Anterior cingulate cortex (tissue), 58 donors: Measurements from ENCODE around the gene PCDH1.
A peak's percentile ranks its signal among the peaks of the same experiment; 100 is the strongest.
"Not testable (repeated sequence)": the region's sequence is repeated elsewhere in the genome, so short reads cannot be mapped to it uniquely, and the experiment has no call there.

ENCODE experiments used
- DNase-seq, 58 donors: peaks; one replicate each; lab custom pipeline; 2025; lab: John Stamatoyannopoulos, UW

PCDH1 gene

DNA sequence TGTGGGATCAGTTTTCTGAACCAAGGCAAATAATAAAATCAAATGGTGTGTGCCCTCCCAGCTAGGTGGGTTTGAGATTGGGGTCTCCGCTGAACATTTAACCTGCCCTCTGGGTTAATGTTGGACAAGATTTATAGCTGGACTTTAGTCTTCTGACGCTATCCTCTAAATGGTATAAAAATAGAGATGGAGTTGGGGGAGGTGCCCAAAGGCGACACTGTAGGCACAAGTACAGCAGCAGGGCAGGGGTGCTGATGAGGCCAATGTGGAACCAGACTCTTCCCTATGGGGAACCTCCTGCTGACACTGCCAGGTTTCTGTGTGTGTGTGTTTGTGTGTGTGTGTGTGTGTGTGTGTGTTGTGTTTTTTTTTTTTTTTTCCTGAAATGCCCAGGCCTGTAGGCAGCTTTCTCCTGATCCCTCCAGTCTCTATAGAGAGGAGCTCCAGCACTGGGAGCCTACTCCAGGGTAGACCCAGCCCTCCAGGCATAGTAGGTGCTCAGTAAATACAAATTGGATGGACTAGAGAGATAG lies 37.9 kb downstream of the PCDH1 start:
- DNase-seq: no peak

DNA sequence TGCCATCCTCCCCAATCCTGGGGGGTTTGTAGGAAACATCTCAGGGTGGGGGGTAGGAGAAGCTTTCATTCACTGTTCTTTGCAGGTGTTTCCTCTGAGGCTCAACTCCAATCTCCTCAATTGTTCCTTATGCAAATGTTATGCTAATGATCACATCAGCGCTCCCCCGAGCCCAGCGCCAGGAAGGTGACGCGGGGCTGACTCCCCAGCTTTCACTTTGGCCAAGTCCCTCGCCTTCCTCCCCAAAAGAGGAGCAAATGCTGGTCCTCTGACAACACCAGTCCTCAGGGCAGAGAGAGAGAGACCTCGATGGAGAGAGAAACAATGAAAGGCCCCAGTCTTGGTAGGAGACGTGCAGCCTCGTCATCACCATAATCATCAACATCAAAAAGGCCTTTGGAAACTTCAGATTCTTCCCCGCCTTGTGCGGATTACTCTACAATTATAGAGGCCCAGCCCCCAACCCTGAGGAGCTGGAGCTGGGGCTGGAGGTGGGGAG lies 39.1 kb downstream of the PCDH1 start:
- DNase-seq: no peak

GRCh38 chr5:141838326-141839014 lies 39.7 kb downstream of the PCDH1 start:
- DNase-seq: no peak

- DNase-seq: no peak
Observed at GRCh38 chr5:141835928-141836670, 42.1 kb downstream of the PCDH1 start.

DNA sequence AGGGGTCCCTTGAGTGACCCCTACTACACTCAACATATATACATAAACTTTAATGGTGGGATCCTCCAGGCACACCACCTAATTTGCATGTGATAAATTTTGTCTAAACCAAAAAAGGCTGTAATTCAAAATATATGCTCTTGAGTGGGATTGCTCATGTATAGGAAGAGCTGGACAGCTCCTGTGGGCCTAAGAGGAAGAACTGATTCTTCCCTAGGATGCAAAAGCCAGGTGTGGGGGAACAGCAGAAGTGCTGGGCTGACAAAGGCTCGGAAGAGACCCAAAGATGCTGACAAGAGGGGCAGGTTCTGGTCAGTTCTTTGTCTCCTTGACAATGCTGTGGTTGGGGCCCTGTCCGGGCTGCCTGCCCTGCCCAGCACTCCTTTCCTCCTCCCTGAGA lies 43.9 kb downstream of the PCDH1 start:
- DNase-seq: no peak

- no peak for DNase-seq
Observed at GRCh38 chr5:141832131-141832530, 46.1 kb downstream of the PCDH1 start.

DNA sequence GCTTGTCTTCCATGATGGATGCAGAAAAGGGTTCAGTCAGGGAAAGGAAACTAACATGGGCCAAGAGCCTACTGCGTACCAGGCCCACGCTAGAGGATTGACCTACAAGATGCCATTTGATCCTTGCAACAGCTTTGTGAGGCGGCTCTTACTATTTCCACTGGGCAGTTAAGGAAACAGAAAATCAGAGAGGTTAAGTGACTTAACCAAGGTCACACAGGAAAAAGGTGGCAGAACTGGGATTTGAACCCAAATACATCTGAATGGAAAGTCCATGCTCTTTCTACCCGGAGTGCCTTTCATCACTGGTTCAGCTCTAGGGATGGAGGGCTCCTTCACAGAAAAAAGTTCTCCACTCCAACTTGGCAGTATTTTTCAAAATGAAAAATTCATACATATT lies 50.0 kb downstream of the PCDH1 start:
- no peak for DNase-seq

GRCh38 chr5:141826674-141827073 lies 51.5 kb downstream of the PCDH1 start:
- peak in 6 of 58 donors; percentile 17 to 51 (median 30) for DNase-seq

GRCh38 chr5:141825791-141826560 lies 52.2 kb downstream of the PCDH1 start:
- DNase-seq: peak in 8 of 58 donors; percentile 9 to 35 (median 18)

DNA sequence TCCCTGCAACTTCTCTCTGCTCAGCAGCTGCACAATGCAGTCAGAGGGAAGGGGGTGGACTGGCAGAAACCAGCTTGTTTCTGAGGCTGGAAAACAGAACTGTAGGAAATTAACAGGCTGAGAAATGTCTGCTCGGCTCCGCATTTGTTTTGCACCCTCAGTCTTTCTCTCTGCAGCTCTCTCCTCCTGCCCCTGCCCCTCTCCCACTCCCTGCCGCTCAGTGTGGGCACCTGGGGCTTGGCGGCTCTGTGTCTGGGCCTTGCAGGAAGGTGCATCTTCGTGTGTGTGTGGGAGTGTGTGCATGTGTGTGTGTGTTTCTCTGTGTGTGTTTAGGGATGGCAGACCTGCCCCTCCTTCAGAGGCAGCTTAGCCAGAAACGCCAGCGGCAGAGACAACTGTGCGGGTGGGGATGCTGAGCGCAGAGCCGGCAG lies 53.0 kb downstream of the PCDH1 start:
- DNase-seq: peak in 37 of 58 donors; percentile 19 to 82 (median 57)

GRCh38 chr5:141824717-141825116 lies 53.5 kb downstream of the PCDH1 start:
- DNase-seq: no peak

GRCh38 chr5:141823056-141823455 lies 55.2 kb downstream of the PCDH1 start:
- DNase-seq: no peak

DNA sequence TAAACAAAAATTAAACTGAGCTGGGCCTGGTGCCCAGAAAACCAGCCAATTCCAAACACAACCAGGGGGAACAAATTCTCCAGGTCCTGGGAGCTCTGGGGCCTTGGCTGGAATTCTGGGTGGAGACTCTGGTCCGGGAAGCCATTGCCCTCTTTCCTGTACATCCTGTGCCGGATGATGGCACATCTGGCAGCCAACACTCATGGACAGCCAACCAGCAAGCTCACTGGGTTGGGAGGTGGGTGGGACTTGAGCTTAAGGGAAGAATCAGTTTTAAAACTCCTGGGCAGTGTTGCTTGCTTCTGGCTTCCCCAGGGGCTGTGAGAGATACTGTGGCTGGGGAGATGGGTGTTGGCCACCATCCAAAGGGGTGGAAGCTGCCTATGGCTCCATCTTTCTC lies 56.1 kb downstream of the PCDH1 start:
- peak in 11 of 58 donors; percentile 17 to 72 (median 30) for DNase-seq

DNA sequence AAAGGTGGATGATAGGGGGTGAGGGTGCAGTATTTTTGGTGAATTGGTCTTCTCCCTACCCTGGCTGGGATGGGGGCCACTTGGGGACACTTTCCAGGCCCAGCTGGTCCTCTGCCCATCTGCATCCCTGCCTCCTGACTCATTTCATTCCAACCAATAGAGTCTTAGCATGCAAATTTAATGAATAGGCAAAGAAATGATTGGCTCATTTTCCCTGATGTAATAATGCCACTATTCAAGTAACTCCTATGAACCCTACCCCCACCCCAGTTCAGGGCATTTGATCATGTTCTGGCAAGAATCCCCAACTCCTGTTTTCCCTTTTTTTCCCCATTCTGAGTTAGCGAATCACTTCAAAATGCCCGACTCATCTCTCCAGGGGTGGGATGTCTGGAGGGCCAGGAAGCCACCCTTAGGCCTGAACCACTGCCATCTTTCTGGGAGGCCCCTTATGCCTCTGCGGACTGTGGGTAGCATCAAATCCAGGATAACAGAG lies 56.7 kb downstream of the PCDH1 start:
- DNase-seq: peak in 44 of 58 donors; percentile 23 to 89 (median 57)

- DNase-seq: not testable (repeated sequence)
Observed at GRCh38 chr5:141820686-141821085, 57.5 kb downstream of the PCDH1 start.

- no peak for DNase-seq
Observed at GRCh38 chr5:141817631-141818030, 60.6 kb downstream of the PCDH1 start.

DNA sequence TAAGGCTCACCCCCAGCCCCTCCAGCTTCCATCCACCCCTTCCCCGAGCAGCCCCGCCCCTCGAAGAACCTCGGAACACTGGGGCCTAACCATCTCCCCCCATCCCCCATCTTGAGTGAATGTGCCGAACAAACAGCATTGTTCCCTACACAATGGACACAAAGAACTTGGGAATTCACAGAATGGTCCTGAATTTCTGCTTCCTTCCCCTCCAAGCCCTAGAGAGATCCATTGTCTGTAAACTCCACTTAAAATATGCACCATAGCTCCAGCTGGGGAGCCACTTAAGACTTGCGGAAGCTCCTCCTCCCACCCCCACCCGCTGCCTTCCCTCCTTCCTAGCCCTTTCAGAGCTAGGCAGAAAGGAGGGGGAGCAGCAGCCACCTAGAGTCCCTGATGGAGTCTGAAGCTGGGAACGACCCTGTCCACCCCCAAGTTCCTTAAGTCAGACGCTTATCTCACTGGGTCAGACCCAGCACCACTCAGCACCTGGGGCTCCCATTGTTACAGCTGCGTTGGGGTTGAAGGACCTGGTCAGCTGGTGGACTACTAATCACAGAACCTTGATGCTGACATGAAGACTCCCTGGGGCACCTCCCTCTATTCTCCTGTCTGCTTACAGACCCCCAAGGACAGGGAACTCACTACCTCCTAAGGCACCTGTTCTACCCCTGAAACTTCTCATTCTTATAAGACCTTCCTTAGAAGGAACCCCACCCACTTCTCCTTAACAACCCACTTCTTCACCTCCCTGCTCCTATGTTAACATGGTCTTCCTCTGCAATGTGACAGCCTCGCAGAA lies 61.4 kb downstream of the PCDH1 start:
- peak in 14 of 58 donors; percentile 12 to 65 (median 37) for DNase-seq

DNA sequence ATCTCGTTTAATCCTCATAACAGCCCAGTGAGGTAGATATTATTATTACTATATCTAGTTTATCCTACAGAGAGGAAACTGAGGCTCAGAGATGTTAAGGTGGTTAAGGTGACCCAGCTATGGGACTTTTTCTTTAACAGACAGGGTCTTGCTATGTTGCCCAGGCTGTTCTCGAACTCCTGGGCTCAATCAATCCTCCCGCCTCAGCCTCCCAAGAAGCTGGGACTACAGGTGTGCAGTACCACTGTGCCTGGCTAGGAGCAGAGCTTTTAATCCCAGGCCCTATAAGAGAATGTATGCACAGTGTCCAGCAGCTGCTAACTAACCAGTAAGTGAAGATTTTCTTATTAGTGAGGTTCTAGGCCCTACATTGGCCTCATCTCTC lies 62.4 kb downstream of the PCDH1 start:
- no peak for DNase-seq

GRCh38 chr5:141815051-141815795 lies 63.0 kb downstream of the PCDH1 start:
- DNase-seq: no peak
